Osteocyte (in vitro differentiated cells): ENCODE measurements around the gene MAPK1. TPM values are rescaled to one million over a fixed set of nuclear protein-coding genes. Genes with fewer than 3 reads are reported as not detected.
"Not testable (repeated sequence)": the region's sequence is repeated elsewhere in the genome, so short reads cannot be mapped to it uniquely, and the experiment has no call there.

Experiments
- DNase-seq: peaks from one replicate; pipeline ENCODE4 v3.0.0; 2021; ENCODE audit warnings: mixed read lengths; ENCODE audit not compliant: unreplicated experiment; ENCODE audit errors: extremely low spot score
- H3K27ac Mint-ChIP-seq: one replicate; pipeline ENCODE4 v1.8.0; 2021; ENCODE audit warnings: mild to moderate bottlenecking, mixed read lengths; ENCODE audit not compliant: unreplicated experiment
- H3K27me3 Mint-ChIP-seq: one replicate; pipeline ENCODE4 v1.8.0; 2021; ENCODE audit warnings: mixed read lengths; ENCODE audit not compliant: unreplicated experiment
- H3K36me3 Mint-ChIP-seq: one replicate; pipeline ENCODE4 v1.8.0; 2021; ENCODE audit warnings: mixed read lengths; ENCODE audit not compliant: unreplicated experiment
- H3K4me1 Mint-ChIP-seq: one replicate; pipeline ENCODE4 v1.8.0; 2021; ENCODE audit warnings: mixed read lengths; ENCODE audit not compliant: unreplicated experiment
- H3K4me3 Mint-ChIP-seq: one replicate; pipeline ENCODE4 v1.8.0; 2021; ENCODE audit warnings: mild to moderate bottlenecking, moderate library complexity, mixed read lengths; ENCODE audit not compliant: unreplicated experiment
- H3K9me3 Mint-ChIP-seq: one replicate; pipeline ENCODE4 v1.8.0; 2021; ENCODE audit warnings: mixed read lengths; ENCODE audit not compliant: unreplicated experiment
- total RNA-seq: library from RNA; stranded (reverse); gene quantifications from 2 replicates; pipeline ENCODE4 v1.2.1, GENCODE V29; 2021
- TF ChIP-seq, protein P1 (sequence below): fragments of 200-600 bp; sonication (generic); IDR thresholded peaks from 2 replicates; pipeline ENCODE4 v1.5.0; 2021; ENCODE audit warnings: antibody characterized with exemption, mild to moderate bottlenecking, moderate library complexity

Gene MAPK1
- total RNA-seq, 1 donor from 2014 or later: 159 TPM

DNA sequence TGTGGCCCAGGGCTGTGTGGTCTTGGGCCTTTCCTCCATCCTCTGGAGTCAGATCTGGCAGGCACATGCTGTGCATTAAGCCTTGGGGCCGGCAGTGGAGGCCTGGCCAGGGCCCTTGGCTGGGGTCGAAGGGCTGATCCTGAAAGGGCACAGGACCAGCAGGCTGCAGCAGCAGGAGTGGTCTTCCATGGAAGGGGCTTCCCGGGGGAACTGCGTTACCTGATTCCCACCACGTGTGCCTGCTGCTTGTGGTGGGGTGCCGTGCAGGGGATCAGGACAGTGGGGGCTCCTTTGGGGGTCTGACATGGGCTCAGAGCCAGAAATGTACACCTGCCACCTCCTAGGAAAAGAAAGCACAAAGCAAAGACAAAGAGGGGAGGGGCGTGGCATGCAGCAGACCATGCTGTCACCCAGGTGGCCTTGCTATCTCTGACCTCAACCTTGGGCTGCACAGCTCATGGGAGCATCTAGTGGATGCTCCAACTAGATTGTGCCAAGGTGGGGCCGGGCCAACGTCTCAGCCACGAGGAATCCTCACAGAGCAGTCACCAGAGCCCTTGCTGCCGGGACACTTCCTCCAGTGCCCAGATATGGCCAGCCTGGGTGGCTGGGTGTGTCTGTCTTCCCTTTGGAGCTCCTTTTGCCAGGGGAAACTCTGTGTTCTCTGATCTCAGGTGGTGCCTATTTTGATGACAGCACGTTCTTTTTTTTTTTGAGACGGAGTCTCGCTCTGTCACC lies 113.9 kb downstream of the MAPK1 start:
- Mint-ChIP-seq H3K27ac (no peak overlapping the region), H3K36me3 (peaks cover 12% of the 10 kb centered on the region), H3K4me1 (peaks cover 25% of the 10 kb centered on the region), H3K27me3 (no peaks in the 10 kb centered on the region), H3K9me3 (no peaks in the 10 kb centered on the region), H3K4me3 (no peak overlapping the region)
- TF ChIP-seq, protein P1, sequence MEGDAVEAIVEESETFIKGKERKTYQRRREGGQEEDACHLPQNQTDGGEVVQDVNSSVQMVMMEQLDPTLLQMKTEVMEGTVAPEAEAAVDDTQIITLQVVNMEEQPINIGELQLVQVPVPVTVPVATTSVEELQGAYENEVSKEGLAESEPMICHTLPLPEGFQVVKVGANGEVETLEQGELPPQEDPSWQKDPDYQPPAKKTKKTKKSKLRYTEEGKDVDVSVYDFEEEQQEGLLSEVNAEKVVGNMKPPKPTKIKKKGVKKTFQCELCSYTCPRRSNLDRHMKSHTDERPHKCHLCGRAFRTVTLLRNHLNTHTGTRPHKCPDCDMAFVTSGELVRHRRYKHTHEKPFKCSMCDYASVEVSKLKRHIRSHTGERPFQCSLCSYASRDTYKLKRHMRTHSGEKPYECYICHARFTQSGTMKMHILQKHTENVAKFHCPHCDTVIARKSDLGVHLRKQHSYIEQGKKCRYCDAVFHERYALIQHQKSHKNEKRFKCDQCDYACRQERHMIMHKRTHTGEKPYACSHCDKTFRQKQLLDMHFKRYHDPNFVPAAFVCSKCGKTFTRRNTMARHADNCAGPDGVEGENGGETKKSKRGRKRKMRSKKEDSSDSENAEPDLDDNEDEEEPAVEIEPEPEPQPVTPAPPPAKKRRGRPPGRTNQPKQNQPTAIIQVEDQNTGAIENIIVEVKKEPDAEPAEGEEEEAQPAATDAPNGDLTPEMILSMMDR: no peak
- no peak for DNase-seq

DNA sequence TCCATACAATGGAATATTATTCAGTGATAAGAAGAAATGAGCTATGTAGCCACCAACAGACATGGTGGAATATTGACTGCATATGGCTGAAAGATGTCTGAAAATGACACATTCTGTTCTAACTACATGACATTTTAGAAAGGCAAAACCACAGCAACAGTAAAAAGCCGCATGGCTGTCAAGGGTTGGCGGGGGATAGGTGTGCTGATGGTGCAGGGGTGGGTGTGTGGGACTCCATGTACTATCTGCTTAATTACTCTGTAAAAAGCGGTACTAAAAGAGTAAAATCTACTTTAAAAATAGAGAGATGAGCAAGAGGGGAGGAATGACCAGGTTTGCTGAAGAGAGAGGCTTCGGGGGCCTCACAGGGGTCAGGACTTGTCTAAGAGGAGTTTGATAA lies 115.2 kb downstream of the MAPK1 start:
- H3K36me3 Mint-ChIP-seq: peaks cover 3% of the 10 kb centered on the region
- H3K27ac Mint-ChIP-seq: no peak overlapping the region
- TF ChIP-seq, protein P1: no peak
- no peak overlapping the region for H3K4me3 Mint-ChIP-seq
- H3K9me3 Mint-ChIP-seq: no peaks in the 10 kb centered on the region
- no peak for DNase-seq
- H3K27me3 Mint-ChIP-seq: no peaks in the 10 kb centered on the region
- H3K4me1 Mint-ChIP-seq: peaks cover 25% of the 10 kb centered on the region

DNA sequence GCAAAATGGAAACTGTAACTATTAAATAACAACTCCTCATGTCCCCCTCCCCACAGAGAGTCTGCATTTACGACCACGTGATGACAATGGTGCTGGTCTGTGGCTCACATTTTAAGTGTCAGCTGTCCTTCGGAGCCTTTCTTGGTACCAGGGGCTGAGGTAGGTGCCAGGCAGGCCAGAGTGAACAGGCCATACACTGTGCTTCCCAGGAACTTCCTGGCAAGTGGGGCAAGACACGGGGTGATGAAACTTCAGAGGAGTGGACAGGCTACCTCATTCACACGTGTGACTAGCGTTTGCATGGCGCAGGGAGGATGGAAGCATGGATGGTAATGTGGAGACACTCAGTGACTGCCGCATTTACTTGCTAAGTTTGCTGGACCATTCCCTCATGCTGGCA lies 121.5 kb downstream of the MAPK1 start:
- Mint-ChIP-seq H3K4me3 (no peak overlapping the region), H3K36me3 (no peaks in the 10 kb centered on the region), H3K9me3 (no peaks in the 10 kb centered on the region), H3K4me1 (peaks cover 2% of the 10 kb centered on the region), H3K27me3 (peaks cover 2% of the 10 kb centered on the region), H3K27ac (no peak overlapping the region)
- DNase-seq: no peak
- TF ChIP-seq, protein P1: no peak

DNA sequence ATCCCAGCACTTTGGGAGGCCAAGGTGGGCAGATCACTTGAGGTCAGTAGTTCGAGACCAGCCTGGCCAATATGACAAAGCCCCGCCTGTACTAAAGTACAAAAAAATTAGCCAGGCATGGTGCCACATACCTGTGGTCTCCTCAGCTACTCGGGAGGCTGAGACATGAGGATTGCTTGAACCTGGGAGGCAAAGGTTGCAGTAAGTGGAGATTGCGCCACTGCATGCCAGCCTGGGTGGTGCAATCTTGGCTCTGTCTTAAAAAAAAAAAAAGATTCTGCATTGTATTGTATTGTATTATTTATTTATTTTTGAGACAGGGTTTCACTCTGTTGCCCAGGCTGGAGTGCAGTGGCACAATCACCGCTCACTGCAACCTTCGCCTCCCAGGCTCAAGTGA lies 122.5 kb downstream of the MAPK1 start:
- not testable (repeated sequence) for H3K4me1 Mint-ChIP-seq, DNase-seq, H3K27me3 Mint-ChIP-seq, H3K36me3 Mint-ChIP-seq, H3K4me3 Mint-ChIP-seq, H3K27ac Mint-ChIP-seq, H3K9me3 Mint-ChIP-seq

DNA sequence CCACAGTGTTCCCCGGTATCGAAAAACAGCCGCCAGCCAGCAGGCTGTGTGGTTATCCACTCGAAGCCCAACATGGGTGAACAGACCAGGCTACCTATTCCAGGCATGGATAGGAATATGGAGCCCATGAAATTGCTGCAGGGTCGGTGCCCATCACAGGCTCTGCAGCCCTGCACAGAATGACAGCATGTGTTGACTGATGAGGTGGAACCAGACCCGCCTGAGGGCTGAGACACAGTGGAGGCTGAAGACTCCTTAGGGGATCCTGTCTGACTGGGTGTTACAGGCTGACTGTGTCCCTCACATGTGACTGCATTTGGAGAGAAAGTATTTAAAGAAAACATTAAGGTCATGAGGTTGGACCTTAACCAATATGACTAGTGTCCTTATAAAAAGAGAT lies 125.7 kb downstream of the MAPK1 start:
- Mint-ChIP-seq H3K27me3 (peaks cover 8% of the 10 kb centered on the region), H3K4me3 (no peak overlapping the region), H3K36me3 (no peaks in the 10 kb centered on the region), H3K4me1 (peaks cover 2% of the 10 kb centered on the region), H3K9me3 (no peaks in the 10 kb centered on the region), H3K27ac (no peak overlapping the region)
- DNase-seq: no peak
- TF ChIP-seq, protein P1: no peak
